C4-2B (cell line): Measurements from ENCODE around the gene CYB5R3.

Source experiments
- H3K27ac ChIP-seq: fragments of 450-650 bp; 2 replicates; pipeline ENCODE4 v1.5.1; 2017
- ZFX ChIP-seq: fragments of 450-650 bp; IDR thresholded peaks from 2 replicates; pipeline ENCODE4 v1.6.1; 2017
- TF ChIP-seq, protein P1 (sequence below): fragments of 450-650 bp; conservative IDR thresholded peaks from 2 replicates; pipeline ENCODE4 v1.5.1; 2017; ENCODE audit warnings: mild to moderate bottlenecking

Gene CYB5R3

DNA sequence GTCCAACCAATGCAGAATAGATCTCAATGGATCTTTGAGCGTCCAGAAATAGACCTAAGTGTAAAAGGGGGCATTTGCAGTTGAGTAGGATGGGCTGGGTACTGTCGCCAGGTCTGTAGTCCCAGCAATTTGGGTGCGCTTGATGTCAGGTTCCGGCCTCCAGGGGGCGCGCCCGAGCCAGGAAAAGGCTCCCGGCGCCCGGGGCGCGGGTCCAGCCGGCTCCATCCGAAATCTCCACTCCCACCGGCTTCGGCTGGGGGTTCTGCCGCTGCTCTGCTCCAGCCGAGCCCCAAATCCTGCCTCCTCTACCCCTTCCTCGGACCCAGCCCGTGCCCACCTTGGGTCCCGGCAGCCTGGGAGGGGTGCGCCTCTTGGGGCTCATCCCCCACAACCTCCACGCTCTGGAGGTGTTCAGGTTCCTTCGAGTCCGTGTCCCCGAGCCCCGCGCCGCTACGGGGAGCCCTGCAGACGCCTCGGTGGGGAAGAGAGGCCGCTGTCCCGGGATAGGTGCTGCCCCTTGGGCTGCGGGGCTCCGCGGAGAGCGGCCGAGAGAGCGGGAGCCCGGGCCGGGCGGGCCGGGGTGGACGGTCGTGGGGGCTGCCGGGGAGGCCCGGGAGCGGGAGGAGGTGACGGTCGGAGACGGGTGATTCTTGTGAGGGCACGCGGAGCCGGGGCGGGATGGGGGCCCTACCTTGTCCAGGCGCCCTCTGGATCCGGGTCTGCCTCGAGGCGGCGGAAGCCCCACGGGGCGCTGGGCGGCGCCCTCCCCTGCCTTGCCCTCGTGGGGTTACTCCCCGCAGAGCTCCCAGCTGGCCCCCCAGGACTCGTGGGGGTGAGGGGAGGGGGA, 13.0 kb upstream of the CYB5R3 start:
- no peak for TF ChIP-seq ZFX
- TF ChIP-seq, protein P1, sequence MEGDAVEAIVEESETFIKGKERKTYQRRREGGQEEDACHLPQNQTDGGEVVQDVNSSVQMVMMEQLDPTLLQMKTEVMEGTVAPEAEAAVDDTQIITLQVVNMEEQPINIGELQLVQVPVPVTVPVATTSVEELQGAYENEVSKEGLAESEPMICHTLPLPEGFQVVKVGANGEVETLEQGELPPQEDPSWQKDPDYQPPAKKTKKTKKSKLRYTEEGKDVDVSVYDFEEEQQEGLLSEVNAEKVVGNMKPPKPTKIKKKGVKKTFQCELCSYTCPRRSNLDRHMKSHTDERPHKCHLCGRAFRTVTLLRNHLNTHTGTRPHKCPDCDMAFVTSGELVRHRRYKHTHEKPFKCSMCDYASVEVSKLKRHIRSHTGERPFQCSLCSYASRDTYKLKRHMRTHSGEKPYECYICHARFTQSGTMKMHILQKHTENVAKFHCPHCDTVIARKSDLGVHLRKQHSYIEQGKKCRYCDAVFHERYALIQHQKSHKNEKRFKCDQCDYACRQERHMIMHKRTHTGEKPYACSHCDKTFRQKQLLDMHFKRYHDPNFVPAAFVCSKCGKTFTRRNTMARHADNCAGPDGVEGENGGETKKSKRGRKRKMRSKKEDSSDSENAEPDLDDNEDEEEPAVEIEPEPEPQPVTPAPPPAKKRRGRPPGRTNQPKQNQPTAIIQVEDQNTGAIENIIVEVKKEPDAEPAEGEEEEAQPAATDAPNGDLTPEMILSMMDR = peak; percentile 93
- no peak overlapping the region for H3K27ac ChIP-seq

DNA sequence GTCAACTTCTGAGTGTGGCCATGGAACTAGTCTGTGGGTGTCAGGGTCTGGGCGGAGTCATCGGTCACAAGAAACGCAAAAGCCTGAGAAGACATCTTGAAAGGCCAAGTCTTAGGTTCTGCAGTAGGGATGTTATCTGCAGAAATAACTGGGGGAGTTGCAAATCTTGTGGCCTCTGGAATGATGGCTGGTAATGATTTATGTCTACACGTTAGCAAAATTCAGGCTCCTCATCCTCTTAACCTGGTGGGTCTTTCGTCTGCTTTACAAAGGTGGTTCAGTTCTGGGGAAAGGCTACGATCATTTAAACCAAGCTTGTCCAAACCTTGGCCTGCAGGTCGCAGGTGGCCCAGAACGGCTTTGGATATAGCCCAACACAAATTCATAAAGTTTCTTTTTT, 7.4 kb upstream of the CYB5R3 start:
- H3K27ac ChIP-seq = peak overlapping the region; percentile 53
- TF ChIP-seq ZFX = no peak
- TF ChIP-seq, protein P1 = no peak

DNA sequence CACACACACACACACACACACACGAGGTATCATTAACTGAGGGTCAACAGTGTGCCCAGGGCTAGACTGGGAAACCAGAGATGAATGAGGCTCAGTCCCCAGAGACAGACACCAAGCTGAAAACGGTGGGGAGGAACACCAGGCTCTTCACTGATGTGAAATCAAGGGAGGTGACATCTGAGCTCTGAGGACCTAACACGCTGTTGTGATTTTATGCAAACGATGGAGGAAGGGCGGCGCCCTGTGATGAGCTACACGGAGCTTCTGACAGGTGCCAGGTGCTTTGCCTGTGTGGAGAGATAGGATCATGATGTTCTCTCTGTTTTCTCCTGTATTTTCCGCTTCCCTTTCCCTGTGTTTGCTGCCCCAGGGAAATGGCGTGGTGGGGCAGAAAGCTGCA, 6.5 kb upstream of the CYB5R3 start:
- TF ChIP-seq, protein P1 = no peak
- no peak for TF ChIP-seq ZFX
- peak overlapping the region; percentile 53 for H3K27ac ChIP-seq

DNA sequence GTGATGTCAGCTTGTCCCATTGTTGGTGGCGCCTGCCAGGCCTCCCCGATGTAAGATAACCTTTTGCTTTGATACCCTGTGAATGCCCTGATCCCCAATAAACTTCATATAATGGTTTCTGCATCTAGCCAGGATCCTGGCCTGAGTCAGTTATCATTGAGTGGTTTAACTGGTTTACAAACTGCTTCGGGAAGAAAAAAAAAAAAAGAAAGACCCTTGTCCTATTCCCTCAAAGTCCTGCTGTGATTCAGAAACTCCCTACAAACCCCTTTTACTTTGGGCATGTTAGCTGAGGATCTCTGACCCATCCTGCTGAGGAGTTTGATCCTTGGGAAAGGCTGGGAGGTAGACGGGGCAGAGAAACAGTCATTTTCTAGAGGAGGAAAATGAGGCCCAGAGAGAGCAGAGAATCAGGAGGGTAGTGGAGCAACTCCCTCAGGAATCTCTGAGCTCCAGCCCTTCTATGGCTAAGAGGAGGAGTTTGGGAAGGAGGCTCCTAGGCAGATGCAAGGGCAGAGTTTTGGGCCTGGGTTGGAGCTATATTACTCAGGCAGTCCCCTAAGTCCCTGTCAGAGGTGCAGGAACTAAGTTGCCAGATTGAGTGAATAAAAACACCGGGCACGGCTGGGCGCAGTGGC, 5.4 kb upstream of the CYB5R3 start:
- TF ChIP-seq, protein P1 = no peak
- no peak for TF ChIP-seq ZFX
- H3K27ac ChIP-seq = no peak overlapping the region

DNA sequence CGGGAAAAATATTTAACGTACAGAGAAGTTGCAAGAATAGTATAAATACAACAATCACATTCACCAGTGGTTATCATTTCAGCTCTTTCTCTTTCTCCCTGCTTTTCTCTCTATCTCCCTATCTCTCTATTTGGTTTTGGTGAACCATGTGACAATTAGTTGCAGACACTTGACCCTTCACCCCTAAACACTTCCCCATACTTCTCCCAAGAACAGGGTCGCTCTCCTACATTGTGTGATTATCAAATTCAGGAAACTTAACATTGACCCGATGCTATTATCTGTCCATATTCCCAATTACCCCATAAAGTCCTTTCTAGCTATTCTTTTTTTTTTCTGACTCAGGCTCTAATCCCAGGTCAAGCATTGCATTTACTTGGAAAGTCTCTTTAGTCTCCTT, 4.8 kb upstream of the CYB5R3 start:
- no peak overlapping the region for H3K27ac ChIP-seq
- no peak for TF ChIP-seq ZFX
- TF ChIP-seq, protein P1 = no peak

DNA sequence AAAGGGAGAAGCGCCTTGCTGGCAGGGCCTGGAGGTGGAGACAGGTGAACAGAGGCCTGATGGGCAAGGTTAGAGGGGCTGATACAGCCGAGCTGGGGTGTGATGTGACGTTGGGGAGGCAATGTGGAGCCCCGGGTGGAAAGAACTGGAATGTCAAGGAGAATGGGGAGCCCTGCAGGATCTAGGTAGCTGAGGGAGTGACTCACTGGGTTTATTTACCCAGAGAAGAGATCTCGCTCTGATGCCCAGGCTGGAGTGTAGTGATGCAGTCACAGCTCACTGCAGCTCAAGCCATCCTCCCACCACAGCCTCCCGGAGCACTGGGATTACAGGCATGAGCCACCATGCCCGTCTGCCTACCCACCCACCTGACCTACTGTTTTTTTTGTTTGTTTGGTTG, 1.9 kb upstream of the CYB5R3 start:
- H3K27ac ChIP-seq = no peak overlapping the region
- TF ChIP-seq, protein P1 = no peak
- TF ChIP-seq ZFX = no peak
